ENCODE results near the gene RNF150.

GRCh38 chr4:141158219-141158618 lies 24.9 kb upstream of the RNF150 start:
- TF ChIP-seq, protein P1, sequence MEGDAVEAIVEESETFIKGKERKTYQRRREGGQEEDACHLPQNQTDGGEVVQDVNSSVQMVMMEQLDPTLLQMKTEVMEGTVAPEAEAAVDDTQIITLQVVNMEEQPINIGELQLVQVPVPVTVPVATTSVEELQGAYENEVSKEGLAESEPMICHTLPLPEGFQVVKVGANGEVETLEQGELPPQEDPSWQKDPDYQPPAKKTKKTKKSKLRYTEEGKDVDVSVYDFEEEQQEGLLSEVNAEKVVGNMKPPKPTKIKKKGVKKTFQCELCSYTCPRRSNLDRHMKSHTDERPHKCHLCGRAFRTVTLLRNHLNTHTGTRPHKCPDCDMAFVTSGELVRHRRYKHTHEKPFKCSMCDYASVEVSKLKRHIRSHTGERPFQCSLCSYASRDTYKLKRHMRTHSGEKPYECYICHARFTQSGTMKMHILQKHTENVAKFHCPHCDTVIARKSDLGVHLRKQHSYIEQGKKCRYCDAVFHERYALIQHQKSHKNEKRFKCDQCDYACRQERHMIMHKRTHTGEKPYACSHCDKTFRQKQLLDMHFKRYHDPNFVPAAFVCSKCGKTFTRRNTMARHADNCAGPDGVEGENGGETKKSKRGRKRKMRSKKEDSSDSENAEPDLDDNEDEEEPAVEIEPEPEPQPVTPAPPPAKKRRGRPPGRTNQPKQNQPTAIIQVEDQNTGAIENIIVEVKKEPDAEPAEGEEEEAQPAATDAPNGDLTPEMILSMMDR (IDR thresholded peaks at IDR 0.05; ENCODE audit: low read depth, low read length) = peak; percentile 83
- no peak for TF ChIP-seq EZH2phosphoT487 (IDR thresholded peaks at IDR 0.05; ENCODE audit: low read depth)

Measured in OCI-LY3 (cell line).